HFFc6 (cell line): Measurements from ENCODE around the gene MAPK14. TPM values are rescaled to one million over a fixed set of nuclear protein-coding genes. Genes with fewer than 3 reads are reported as not detected.

Experiments used
- DNase-seq: peaks from one replicate; pipeline ENCODE4 v3.0.0-alpha.2; 2018
- H3K27ac Mint-ChIP-seq: 2 replicates; pipeline ENCODE4 v1.8.0; 2020; ENCODE audit warnings: mild to moderate bottlenecking, mixed read lengths
- H3K27me3 Mint-ChIP-seq: 2 replicates; pipeline ENCODE4 v1.8.0; 2021; ENCODE audit warnings: mild to moderate bottlenecking, moderate library complexity, mixed read lengths; ENCODE audit not compliant: insufficient read depth
- H3K36me3 Mint-ChIP-seq: 2 replicates; pipeline ENCODE4 v1.8.0; 2021; ENCODE audit warnings: low read depth, mixed read lengths
- H3K4me1 Mint-ChIP-seq: 2 replicates; pipeline ENCODE4 v1.8.0; 2020; ENCODE audit warnings: low read depth, mixed read lengths
- H3K4me3 Mint-ChIP-seq: 2 replicates; pipeline ENCODE4 v1.8.0; 2020; ENCODE audit warnings: mild to moderate bottlenecking, moderate library complexity, mixed read lengths
- H3K9me3 Mint-ChIP-seq: 2 replicates; pipeline ENCODE4 v1.8.0; 2020; ENCODE audit warnings: mild to moderate bottlenecking, mixed read lengths
- CTCF ChIP-seq: fragments of 200-600 bp; sonication (generic); IDR thresholded peaks from 2 replicates; pipeline ENCODE4 v1.5.0; 2021; ENCODE audit warnings: antibody characterized with exemption, mild to moderate bottlenecking
- total RNA-seq, 6 experiments: library from RNA; stranded (reverse); fragmentation: NEBNext Ultra II Directional; extraction: Animal tissue kit (Norgen Biotek cat#: 25700); gene quantifications; 2 replicates in 1 of 6; 3 replicates in 5 of 6; pipeline ENCODE4 v1.2.3, GENCODE V29; 2021

MAPK14 gene
- total RNA-seq, 6 experiments from 2014 or later: 34.1 to 40.4 (median 37.1) TPM

GRCh38 chr6:36141961-36142360, 114.4 kb downstream of the MAPK14 start:
- Mint-ChIP-seq H3K27me3 (peaks cover 1% of the 10 kb centered on the region; the same call in 1 of the 2 replicates), H3K4me3 (no peak overlapping the region), H3K4me1 (0 out of 2 replicates have a peak, but pooled peaks cover 6% of the 10 kb centered on the region), H3K27ac (no peak overlapping the region), H3K36me3 (no peaks in the 10 kb centered on the region), H3K9me3 (no peaks in the 10 kb centered on the region)
- DNase-seq: no peak
- no peak for TF ChIP-seq CTCF

- H3K27me3 Mint-ChIP-seq: peaks cover 8% of the 10 kb centered on the region
- H3K27ac Mint-ChIP-seq: no peak overlapping the region
- H3K36me3 Mint-ChIP-seq: no peaks in the 10 kb centered on the region; the same call in 1 of the 2 replicates
- no peak for TF ChIP-seq CTCF
- no peak overlapping the region for H3K4me3 Mint-ChIP-seq
- no peak for DNase-seq
- H3K9me3 Mint-ChIP-seq: peaks cover under 1% of the 10 kb centered on the region; the same call in 1 of the 2 replicates
- 0 out of 2 replicates have a peak, but pooled peaks cover 6% of the 10 kb centered on the region for H3K4me1 Mint-ChIP-seq
These were observed 115.6 kb downstream of the MAPK14 start for GRCh38 chr6:36142971-36143838.

GRCh38 chr6:36145495-36145894, 117.9 kb downstream of the MAPK14 start:
- TF ChIP-seq CTCF: no peak
- peaks cover 4% of the 10 kb centered on the region; the same call in 1 of the 2 replicates for H3K9me3 Mint-ChIP-seq
- peaks cover 10% of the 10 kb centered on the region for H3K27me3 Mint-ChIP-seq
- H3K4me3 Mint-ChIP-seq: no peak overlapping the region
- no peak overlapping the region for H3K27ac Mint-ChIP-seq
- DNase-seq: no peak
- H3K4me1 Mint-ChIP-seq: no peaks in the 10 kb centered on the region
- H3K36me3 Mint-ChIP-seq: no peaks in the 10 kb centered on the region; the same call in 1 of the 2 replicates

- no peak overlapping the region for H3K4me3 Mint-ChIP-seq
- H3K27me3 Mint-ChIP-seq: peaks cover 10% of the 10 kb centered on the region
- peaks cover 4% of the 10 kb centered on the region; the same call in 1 of the 2 replicates for H3K9me3 Mint-ChIP-seq
- DNase-seq: no peak
- no peak for TF ChIP-seq CTCF
- H3K4me1 Mint-ChIP-seq: no peaks in the 10 kb centered on the region
- H3K27ac Mint-ChIP-seq: no peak overlapping the region
- H3K36me3 Mint-ChIP-seq: no peaks in the 10 kb centered on the region; the same call in 1 of the 2 replicates
These were observed 119.7 kb downstream of the MAPK14 start for GRCh38 chr6:36147294-36147693.

- Mint-ChIP-seq H3K27ac (no peak overlapping the region), H3K4me1 (no peaks in the 10 kb centered on the region), H3K4me3 (no peak overlapping the region), H3K27me3 (peaks cover 13% of the 10 kb centered on the region), H3K9me3 (peaks cover 10% of the 10 kb centered on the region), H3K36me3 (peaks cover 9% of the 10 kb centered on the region)
- no peak for DNase-seq
- TF ChIP-seq CTCF: no peak
These were observed 121.9 kb downstream of the MAPK14 start for GRCh38 chr6:36149476-36149875.
